Glomerular endothelial cell (primary cell): Measurements from ENCODE around the gene B4GALNT2. TPM values are rescaled to one million over a fixed set of nuclear protein-coding genes. Genes with fewer than 3 reads are reported as not detected.

Experiments
- total RNA-seq: library from RNA; depleted of rRNA; stranded (reverse); fragments of >200 nt; gene quantifications from 2 replicates; pipeline ENCODE4 v1.2.3, GENCODE V29; 2015

The B4GALNT2 gene
- total RNA-seq, 1 donor from 2014 or later = not detected

Other genes starting within 250 kb of the B4GALNT2 start
- 81.3 and 127 TPM in 2 replicates for gene ATP5MC1, start 240.0 kb upstream of the B4GALNT2 start, total RNA-seq
- 95.8 and 111 TPM in 2 replicates for gene UBE2Z, start 224.4 kb upstream of the B4GALNT2 start, total RNA-seq
- 95.3 and 138 TPM in 2 replicates for gene SNF8, start 187.9 kb upstream of the B4GALNT2 start, total RNA-seq
- gene GIP, start 164.2 kb upstream of the B4GALNT2 start, total RNA-seq = not detected in 2 replicates
- 15.6 and 21.9 TPM in 2 replicates for gene IGF2BP1, start 135.4 kb upstream of the B4GALNT2 start, total RNA-seq
- 1.4 and 2.9 TPM in 2 replicates for gene GNGT2, start 77.8 kb downstream of the B4GALNT2 start, total RNA-seq
- 22.3 and 26.2 TPM in 2 replicates for gene ABI3, start 77.9 kb downstream of the B4GALNT2 start, total RNA-seq
- 0.10 TPM in 1 of 2 replicates, not detected in the other for gene PHOSPHO1, start 98.0 kb downstream of the B4GALNT2 start, total RNA-seq
- gene ZNF652, start 229.5 kb downstream of the B4GALNT2 start, total RNA-seq = 13.0 and 23.0 TPM in 2 replicates